GM23338 (cell line): ENCODE data around the gene TMEM43. TPM values are rescaled to one million over a fixed set of nuclear protein-coding genes. Genes with fewer than 3 reads are reported as not detected.

Source experiments
- ATAC-seq: fragments of 200-7000 bp; cut with Tn5 transposase; 3 replicates; pipeline ENCODE4 v1.9.1; 2020
- DNase-seq: peaks from one replicate; pipeline ENCODE4 v3.0.0-alpha.2; 2015; ENCODE audit warnings: low spot score
- H2AFZ ChIP-seq: fragments of 200-600 bp; sonication (generic); 2 replicates; pipeline ENCODE4 v1.8.0; 2016; ENCODE audit warnings: antibody characterized with exemption, mild to moderate bottlenecking, moderate library complexity
- H3F3A ChIP-seq: fragments of 200-600 bp; sonication (generic); replicated peaks from 2 replicates; pipeline ENCODE4 v1.8.0; 2017; ENCODE audit warnings: antibody characterized with exemption, mixed run types, low read depth
- H3K27ac ChIP-seq: fragments of 200-600 bp; sonication (generic); 2 replicates; pipeline ENCODE4 v1.6.1; 2016; ENCODE audit warnings: low read depth
- H3K27me3 ChIP-seq: fragments of 200-600 bp; sonication (generic); 2 replicates; pipeline ENCODE4 v1.8.0; 2016; ENCODE audit warnings: mild to moderate bottlenecking, mixed run types, moderate library complexity; ENCODE audit not compliant: insufficient read depth
- H3K36me3 ChIP-seq: fragments of 200-600 bp; sonication (generic); 2 replicates; pipeline ENCODE4 v1.8.0; 2016; ENCODE audit warnings: mild to moderate bottlenecking; ENCODE audit not compliant: insufficient read depth
- H3K4me1 ChIP-seq: fragments of 200-600 bp; sonication (generic); 2 replicates; pipeline ENCODE4 v1.8.0; 2016; ENCODE audit warnings: mild to moderate bottlenecking, moderate library complexity; ENCODE audit not compliant: insufficient read depth
- H3K4me2 ChIP-seq: fragments of 200-600 bp; sonication (generic); 2 replicates; pipeline ENCODE4 v1.7.1; 2017; ENCODE audit warnings: mixed run types
- H3K4me3 ChIP-seq: fragments of 200-600 bp; sonication (generic); 2 replicates; pipeline ENCODE4 v1.6.1; 2016; ENCODE audit warnings: mixed run types
- H3K79me2 ChIP-seq: fragments of 200-600 bp; sonication (generic); replicated peaks from 2 replicates; pipeline ENCODE4 v1.8.0; 2017; ENCODE audit warnings: mild to moderate bottlenecking; ENCODE audit not compliant: insufficient read depth
- H3K9me2 ChIP-seq: fragments of 200-600 bp; sonication (generic); 2 replicates; pipeline ENCODE4 v1.8.0; 2017; ENCODE audit not compliant: insufficient read depth
- H4K20me1 ChIP-seq: fragments of 200-600 bp; sonication (generic); replicated peaks from 2 replicates; pipeline ENCODE4 v1.8.0; 2017; ENCODE audit warnings: mild to moderate bottlenecking; ENCODE audit not compliant: insufficient read depth
- H3K27ac Mint-ChIP-seq: 2 replicates; pipeline ENCODE4 v1.8.0; 2020; ENCODE audit warnings: inconsistent platforms, mild to moderate bottlenecking, moderate library complexity, mixed read lengths
- H3K27me3 Mint-ChIP-seq: 3 replicates; pipeline ENCODE4 v1.8.0; 2022; ENCODE audit warnings: low read depth, mild to moderate bottlenecking, moderate library complexity, mixed read lengths, inconsistent platforms; ENCODE audit not compliant: insufficient read depth, poor library complexity
- H3K36me3 Mint-ChIP-seq: 3 replicates; pipeline ENCODE4 v1.8.0; 2021; ENCODE audit warnings: low read depth, mild to moderate bottlenecking, inconsistent platforms, moderate library complexity, mixed read lengths
- H3K4me1 Mint-ChIP-seq: 3 replicates; pipeline ENCODE4 v1.8.0; 2020; ENCODE audit warnings: mild to moderate bottlenecking, inconsistent platforms, mixed read lengths
- H3K4me3 Mint-ChIP-seq: 3 replicates; pipeline ENCODE4 v1.8.0; 2021; ENCODE audit warnings: moderate library complexity, mild to moderate bottlenecking, inconsistent platforms, mixed read lengths
- H3K9me3 Mint-ChIP-seq: 3 replicates; pipeline ENCODE4 v1.8.0; 2020; ENCODE audit warnings: moderate library complexity, mild to moderate bottlenecking, inconsistent platforms, mixed read lengths
- EZH2 ChIP-seq: fragments of 200-600 bp; sonication (generic); IDR thresholded peaks from one replicate; pipeline ENCODE4 v1.8.0; 2017; ENCODE audit warnings: antibody characterized with exemption, mild to moderate bottlenecking, low read depth; ENCODE audit not compliant: unreplicated experiment
- EZH2phosphoT487 ChIP-seq: fragments of 200-600 bp; sonication (generic); IDR thresholded peaks from one replicate; pipeline ENCODE4 v1.8.1; 2018; ENCODE audit warnings: antibody characterized with exemption; ENCODE audit not compliant: unreplicated experiment
- NANOG ChIP-seq: IDR thresholded peaks from 2 replicates; pipeline ENCODE4 v1.6.1; 2016; ENCODE audit warnings: antibody characterized with exemption, borderline replicate concordance
- POLR2AphosphoS5 ChIP-seq: IDR thresholded peaks from 2 replicates; pipeline ENCODE4 v1.6.1; 2016; ENCODE audit warnings: antibody characterized with exemption, low read depth
- STAT1 ChIP-seq: IDR thresholded peaks from one replicate; pipeline ENCODE4 v1.6.1; 2016; ENCODE audit warnings: antibody characterized with exemption; ENCODE audit not compliant: unreplicated experiment
- ZNF331 ChIP-seq: fragments of 250-450 bp; sonication (Bioruptor Pico); IDR thresholded peaks from 2 replicates; pipeline ENCODE4 v1.5.0; 2020; ENCODE audit warnings: low read depth, mild to moderate bottlenecking, moderate library complexity
- polyA plus RNA-seq: library from polyadenylated mRNA; unstranded; fragments of >200 nt; fragmentation: Nextera tagmentation; extraction: Ambion mirVana; gene quantifications from 2 replicates; pipeline ENCODE4 v1.2.1, GENCODE V29; 2016
- total RNA-seq: library from RNA; depleted of rRNA; stranded (reverse); fragments of >200 nt; shearing (Covaris generic); gene quantifications from 2 replicates; pipeline ENCODE4 v1.2.3, GENCODE V29; 2014
- TF ChIP-seq, protein P1 (sequence below): IDR thresholded peaks from one replicate; pipeline ENCODE4 v1.6.1; 2018; ENCODE audit warnings: antibody characterized with exemption; ENCODE audit not compliant: unreplicated experiment
- TF ChIP-seq, protein P2 (sequence below): IDR thresholded peaks from 2 replicates; pipeline ENCODE4 v1.6.1; 2016; ENCODE audit warnings: antibody characterized with exemption

Gene TMEM43
- total and polyA plus RNA-seq, 2 experiments from 2014 or later: 15.9 to 34.7 TPM

DNA sequence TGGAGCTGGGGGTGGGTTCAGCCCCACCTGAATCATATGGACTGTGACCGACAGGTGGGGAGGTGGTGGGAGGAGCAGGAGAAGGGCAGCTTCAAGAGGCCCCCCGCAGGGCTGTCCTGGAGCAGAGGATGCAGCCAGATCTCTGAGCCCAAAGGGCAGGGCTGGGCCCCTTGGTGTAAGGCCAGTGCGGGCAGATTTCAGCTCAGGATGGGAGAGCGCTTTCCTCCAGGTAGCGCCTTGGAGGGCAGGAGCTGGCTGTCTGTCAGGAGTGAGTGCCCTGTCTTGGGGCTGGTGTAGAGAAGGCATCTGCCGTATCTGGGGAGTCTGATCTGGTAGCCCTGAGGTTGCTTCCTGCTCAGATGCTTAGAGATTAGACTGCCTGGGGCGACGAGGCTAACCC, 7.3 kb downstream of the TMEM43 start:
- Histone ChIP-seq H2AFZ (no peak overlapping the region), H3K27ac (no peak overlapping the region), H3F3A (no peaks in the 10 kb centered on the region), H3K36me3 (peaks cover 8% of the 10 kb centered on the region), H3K27me3 (no peaks in the 10 kb centered on the region), H3K4me1 (no peaks in the 10 kb centered on the region), H4K20me1 (no peaks in the 10 kb centered on the region), H3K4me3 (no peak overlapping the region), H3K4me2 (no peak overlapping the region), H3K79me2 (peaks cover 16% of the 10 kb centered on the region), H3K9me2 (no peaks in the 10 kb centered on the region)
- Mint-ChIP-seq H3K27ac (no peak overlapping the region), H3K36me3 (peaks cover 80% of the 10 kb centered on the region), H3K4me1 (no peaks in the 10 kb centered on the region), H3K27me3 (peaks cover 7% of the 10 kb centered on the region), H3K9me3 (no peaks in the 10 kb centered on the region), H3K4me3 (no peak overlapping the region)
- no peak for TF ChIP-seq ZNF331 (CRISPR knock-in tag)
- ATAC-seq (no peak), DNase-seq (no peak)

DNA sequence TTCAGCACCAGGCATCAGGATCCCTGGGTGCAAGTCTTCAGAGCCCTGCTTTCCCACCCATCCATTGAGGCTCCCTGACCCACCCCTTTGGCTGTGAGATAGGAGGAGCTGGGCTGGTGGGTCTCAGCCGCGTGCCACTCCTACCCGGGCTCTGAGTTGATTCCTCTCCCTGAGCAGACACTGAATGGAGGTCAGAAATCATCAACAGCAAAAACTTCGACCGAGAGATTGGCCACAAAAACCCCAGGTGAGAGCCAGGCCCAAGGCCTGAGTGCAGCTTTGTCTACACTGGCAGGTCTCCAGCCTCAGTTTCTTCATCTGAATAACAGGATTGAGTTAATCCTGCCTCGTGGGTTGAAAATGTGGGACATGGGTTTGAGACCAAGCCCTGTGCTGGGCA, 7.8 kb downstream of the TMEM43 start:
- no peaks in the 10 kb centered on the region for H3K4me1 ChIP-seq
- DNase-seq (no peak), ATAC-seq (no peak)
- no peak overlapping the region for H3K4me2 ChIP-seq
- H3K9me2 ChIP-seq: no peaks in the 10 kb centered on the region
- H4K20me1 ChIP-seq: no peaks in the 10 kb centered on the region
- Mint-ChIP-seq H3K27me3 (peaks cover 7% of the 10 kb centered on the region), H3K4me1 (no peaks in the 10 kb centered on the region), H3K27ac (no peak overlapping the region), H3K9me3 (no peaks in the 10 kb centered on the region), H3K36me3 (peaks cover 78% of the 10 kb centered on the region), H3K4me3 (no peak overlapping the region)
- H3K79me2 ChIP-seq: peaks cover 10% of the 10 kb centered on the region
- H3K36me3 ChIP-seq: peaks cover 8% of the 10 kb centered on the region
- H3K27ac ChIP-seq: no peak overlapping the region
- H3K4me3 ChIP-seq: no peak overlapping the region
- TF ChIP-seq, protein P1, sequence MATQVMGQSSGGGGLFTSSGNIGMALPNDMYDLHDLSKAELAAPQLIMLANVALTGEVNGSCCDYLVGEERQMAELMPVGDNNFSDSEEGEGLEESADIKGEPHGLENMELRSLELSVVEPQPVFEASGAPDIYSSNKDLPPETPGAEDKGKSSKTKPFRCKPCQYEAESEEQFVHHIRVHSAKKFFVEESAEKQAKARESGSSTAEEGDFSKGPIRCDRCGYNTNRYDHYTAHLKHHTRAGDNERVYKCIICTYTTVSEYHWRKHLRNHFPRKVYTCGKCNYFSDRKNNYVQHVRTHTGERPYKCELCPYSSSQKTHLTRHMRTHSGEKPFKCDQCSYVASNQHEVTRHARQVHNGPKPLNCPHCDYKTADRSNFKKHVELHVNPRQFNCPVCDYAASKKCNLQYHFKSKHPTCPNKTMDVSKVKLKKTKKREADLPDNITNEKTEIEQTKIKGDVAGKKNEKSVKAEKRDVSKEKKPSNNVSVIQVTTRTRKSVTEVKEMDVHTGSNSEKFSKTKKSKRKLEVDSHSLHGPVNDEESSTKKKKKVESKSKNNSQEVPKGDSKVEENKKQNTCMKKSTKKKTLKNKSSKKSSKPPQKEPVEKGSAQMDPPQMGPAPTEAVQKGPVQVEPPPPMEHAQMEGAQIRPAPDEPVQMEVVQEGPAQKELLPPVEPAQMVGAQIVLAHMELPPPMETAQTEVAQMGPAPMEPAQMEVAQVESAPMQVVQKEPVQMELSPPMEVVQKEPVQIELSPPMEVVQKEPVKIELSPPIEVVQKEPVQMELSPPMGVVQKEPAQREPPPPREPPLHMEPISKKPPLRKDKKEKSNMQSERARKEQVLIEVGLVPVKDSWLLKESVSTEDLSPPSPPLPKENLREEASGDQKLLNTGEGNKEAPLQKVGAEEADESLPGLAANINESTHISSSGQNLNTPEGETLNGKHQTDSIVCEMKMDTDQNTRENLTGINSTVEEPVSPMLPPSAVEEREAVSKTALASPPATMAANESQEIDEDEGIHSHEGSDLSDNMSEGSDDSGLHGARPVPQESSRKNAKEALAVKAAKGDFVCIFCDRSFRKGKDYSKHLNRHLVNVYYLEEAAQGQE: no peak
- TF ChIP-seq ZNF331 (CRISPR knock-in tag): no peak
- TF ChIP-seq EZH2phosphoT487: no peak
- TF ChIP-seq EZH2: no peak
- TF ChIP-seq STAT1: no peak
- no peak for TF ChIP-seq POLR2AphosphoS5
- no peak for TF ChIP-seq NANOG
- H3K27me3 ChIP-seq: no peaks in the 10 kb centered on the region
- no peaks in the 10 kb centered on the region for H3F3A ChIP-seq
- H2AFZ ChIP-seq: no peak overlapping the region

DNA sequence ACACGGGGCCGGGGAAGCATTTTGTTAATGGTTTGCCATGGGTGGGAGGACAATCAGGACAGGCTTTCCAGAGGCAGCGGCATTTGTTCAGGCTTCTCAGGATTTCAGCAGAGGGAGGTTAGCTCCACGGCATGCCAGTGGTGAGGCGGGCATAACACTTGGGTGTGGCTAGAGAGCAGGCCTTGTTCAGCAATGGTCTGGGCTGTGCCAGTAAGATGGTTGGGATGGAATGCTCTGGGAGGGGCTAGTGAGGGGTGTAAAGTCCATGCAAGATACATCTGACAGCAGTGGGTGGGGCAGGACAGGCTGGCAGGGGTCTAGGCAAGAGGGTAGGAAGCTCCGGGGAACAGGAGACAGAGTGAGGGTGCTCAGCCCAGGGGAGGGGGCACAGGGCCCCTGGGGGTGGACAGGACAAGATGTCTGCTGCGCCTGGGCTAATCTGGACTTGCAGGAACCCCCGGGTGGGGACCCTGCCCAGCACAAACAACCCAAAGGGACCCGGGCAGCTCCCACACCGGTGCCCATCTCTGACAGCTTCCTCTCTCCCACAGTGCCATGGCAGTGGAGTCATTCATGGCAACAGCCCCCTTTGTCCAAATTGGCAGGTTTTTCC, 8.4 kb downstream of the TMEM43 start:
- no peaks in the 10 kb centered on the region for H3K9me3 Mint-ChIP-seq
- no peaks in the 10 kb centered on the region for H3F3A ChIP-seq
- no peaks in the 10 kb centered on the region for H3K9me2 ChIP-seq
- no peak overlapping the region for H3K4me2 ChIP-seq
- DNase-seq (no peak), ATAC-seq (no peak)
- H3K4me3 Mint-ChIP-seq: no peak overlapping the region
- H3K36me3 Mint-ChIP-seq: peaks cover 76% of the 10 kb centered on the region
- no peaks in the 10 kb centered on the region for H3K27me3 ChIP-seq
- no peak overlapping the region for H2AFZ ChIP-seq
- H4K20me1 ChIP-seq: no peaks in the 10 kb centered on the region
- no peak overlapping the region for H3K4me3 ChIP-seq
- no peak overlapping the region for H3K27ac ChIP-seq
- no peaks in the 10 kb centered on the region for H3K4me1 ChIP-seq
- peaks cover 7% of the 10 kb centered on the region for H3K27me3 Mint-ChIP-seq
- peaks cover 4% of the 10 kb centered on the region for H3K79me2 ChIP-seq
- peaks cover 8% of the 10 kb centered on the region for H3K36me3 ChIP-seq
- no peaks in the 10 kb centered on the region for H3K4me1 Mint-ChIP-seq
- no peak overlapping the region for H3K27ac Mint-ChIP-seq
- TF ChIP-seq, protein P2, sequence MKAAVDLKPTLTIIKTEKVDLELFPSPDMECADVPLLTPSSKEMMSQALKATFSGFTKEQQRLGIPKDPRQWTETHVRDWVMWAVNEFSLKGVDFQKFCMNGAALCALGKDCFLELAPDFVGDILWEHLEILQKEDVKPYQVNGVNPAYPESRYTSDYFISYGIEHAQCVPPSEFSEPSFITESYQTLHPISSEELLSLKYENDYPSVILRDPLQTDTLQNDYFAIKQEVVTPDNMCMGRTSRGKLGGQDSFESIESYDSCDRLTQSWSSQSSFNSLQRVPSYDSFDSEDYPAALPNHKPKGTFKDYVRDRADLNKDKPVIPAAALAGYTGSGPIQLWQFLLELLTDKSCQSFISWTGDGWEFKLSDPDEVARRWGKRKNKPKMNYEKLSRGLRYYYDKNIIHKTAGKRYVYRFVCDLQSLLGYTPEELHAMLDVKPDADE: no peak
- TF ChIP-seq ZNF331 (CRISPR knock-in tag): no peak
